GM21423 (cell line): ENCODE measurements around the gene GTF2H1.
A peak's percentile ranks its signal among the peaks of the same experiment; 100 is the strongest.
"Not testable (repeated sequence)": the region's sequence is repeated elsewhere in the genome, so short reads cannot be mapped to it uniquely, and the experiment has no call there.

Experiments used
- ATAC-seq: cut with Tn5 transposase; IDR thresholded peaks from one replicate; pipeline ENCODE4 v1.9.1; 2021; ENCODE audit warnings: mild to moderate bottlenecking, moderate library complexity; ENCODE audit not compliant: unreplicated experiment

The GTF2H1 gene

DNA sequence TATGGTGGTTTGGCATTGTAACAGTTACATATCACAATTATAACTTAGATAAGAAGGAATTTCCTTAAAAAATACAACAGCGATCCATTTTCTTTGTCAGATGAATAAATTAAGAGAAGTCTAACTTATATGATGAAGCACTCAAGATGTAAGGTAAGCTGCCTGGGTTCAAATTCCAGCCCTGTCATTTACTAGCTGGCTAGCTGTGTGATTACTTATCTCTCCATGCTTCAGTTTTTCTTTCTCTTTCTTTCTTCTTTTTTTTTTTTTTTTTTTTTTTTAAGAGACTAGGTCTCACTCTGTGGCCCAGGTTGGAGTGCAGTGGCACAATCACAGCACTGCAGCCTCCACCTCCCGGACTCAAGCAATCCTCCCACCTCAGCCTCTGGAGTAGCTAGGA is 49.8 kb downstream of the GTF2H1 start:
- ATAC-seq = no peak

- no peak for ATAC-seq
Measured at GRCh38 chr11:18374956-18375355, 52.6 kb downstream of the GTF2H1 start.

- no peak for ATAC-seq
Measured at GRCh38 chr11:18375941-18376340, 53.6 kb downstream of the GTF2H1 start.

DNA sequence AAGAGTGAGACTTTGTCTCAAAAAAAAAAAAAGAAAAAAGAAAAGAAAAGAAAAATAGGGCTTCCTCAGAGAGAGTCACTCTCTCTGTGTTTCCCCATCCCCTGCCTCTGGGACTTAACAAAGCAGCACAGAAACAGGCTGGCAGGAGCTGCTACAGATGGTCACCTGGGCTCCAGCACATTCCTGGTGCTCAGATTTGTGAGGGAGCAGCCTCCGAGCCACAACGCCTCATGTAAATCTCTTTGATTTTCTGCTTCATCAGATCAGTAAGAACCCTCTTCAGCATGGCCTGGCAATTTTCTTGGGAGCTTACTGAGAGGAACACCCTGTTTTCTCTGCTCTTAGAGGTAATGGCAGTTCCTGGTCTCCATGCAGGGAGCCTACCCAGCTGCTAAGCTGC is 56.8 kb downstream of the GTF2H1 start:
- no peak for ATAC-seq

DNA sequence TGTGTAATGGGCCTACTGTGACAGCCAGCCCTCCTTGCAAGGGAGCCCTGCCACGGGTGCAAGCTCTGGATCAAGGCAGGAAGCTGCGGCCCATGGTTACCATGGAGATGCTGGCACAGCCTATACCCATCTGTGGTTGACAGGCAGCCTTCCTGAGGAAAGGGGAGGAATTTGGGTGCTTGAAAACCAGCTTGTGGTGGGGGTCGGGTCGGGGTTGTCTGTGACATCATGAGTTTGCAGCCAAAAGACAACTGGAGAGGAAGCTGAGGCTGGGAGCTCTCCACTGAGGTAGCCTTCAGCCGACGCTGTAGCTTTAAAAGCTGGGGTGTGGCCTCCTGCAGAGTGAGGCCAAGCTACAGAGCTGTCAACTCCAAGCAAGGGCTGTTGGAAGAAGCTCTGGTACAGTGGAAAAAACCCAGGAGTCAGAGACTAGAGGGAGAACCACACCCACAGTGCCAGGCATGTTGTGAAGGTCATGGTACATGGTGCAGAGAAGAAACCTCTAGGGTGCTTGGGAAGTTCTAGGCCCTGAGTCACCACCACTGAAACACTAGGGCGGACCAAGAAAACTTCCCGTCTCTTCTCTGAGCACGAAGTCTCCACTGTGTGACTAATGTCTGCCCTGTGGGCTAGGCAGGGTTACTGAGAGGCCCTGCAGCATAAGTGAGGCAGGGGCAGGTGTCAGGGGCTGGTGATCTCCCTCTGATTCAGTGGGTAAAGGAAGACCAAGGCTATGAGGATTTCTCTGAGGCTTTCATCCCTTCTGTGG is 61.2 kb downstream of the GTF2H1 start:
- ATAC-seq = peak; percentile 82

- ATAC-seq = peak; percentile 40
Measured at GRCh38 chr11:18384157-18384641, 61.8 kb downstream of the GTF2H1 start.

- ATAC-seq = no peak
Measured at GRCh38 chr11:18390088-18390487, 67.7 kb downstream of the GTF2H1 start.

DNA sequence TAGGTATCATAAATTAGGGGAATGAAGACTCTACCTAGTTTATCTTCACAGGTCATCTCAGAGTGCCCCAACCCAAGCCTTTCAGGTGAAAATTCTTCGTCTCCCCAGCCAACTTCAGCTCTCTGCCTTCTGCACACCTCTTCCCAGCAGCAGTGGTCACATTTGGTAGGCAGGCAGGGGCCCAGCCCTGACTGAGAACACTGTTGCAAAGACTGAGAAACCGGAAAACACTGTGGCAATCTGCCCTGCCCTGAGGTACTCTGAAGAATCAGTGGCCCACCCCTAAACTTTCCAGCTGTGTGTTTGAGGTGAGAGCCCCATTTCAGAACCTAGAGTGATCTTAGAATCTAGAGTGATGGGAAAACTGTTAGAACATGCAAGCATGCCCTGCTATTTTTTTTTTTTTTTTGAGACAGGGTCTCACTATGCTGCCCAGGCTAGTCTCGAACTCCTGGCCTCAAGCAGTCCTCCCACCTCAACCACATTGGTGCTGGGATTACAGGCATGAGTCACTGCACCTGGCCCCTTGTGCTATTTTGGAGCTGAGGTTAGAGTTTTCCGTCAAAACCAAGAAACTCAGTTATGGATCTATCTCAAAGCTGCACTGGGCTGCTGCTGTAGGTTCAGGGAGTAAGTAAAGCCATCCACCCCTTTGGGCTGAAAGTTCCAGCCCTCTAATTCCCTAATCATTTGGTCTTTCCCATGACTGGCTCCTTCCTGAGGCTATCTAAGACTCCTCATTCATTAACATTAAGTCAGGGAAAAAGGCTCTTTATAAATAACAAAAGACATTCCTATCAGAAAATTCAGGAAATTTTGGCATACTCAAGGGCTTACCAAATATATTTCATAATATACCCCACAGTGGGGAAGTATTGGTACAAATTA is 70.3 kb downstream of the GTF2H1 start:
- ATAC-seq = no peak

DNA sequence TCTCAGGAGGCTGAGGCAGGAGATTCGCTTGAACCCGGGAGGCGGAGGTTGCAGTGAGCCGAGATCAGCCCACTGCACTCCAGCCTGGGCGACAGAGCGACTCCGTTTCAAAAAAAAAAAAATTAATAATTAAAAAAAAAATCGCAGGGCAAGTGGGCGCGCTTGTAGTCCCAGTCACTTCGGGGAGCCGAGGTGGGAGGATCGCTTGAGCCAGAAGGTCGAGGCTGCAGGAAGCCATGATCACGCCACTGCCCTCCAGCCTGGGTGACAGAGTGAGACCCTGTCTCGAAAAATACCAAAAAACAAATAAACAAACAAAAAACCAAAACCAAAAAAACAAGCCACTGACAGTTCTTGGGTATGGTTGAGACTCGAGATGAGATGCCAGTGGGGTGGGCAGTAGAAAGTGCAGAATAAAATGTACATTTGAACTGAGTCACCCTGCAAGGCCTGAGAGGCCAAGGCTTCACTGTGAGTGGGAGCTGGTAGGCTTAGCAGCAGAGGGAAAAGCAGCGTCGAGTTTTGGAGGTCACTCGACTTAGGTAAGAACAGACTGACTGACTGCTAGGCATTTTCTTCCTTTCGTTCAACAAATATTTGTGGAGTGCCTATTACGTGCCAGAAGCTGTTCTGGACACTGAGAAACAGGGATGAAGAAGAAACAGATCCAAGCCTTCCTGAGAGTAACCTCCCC is 71.4 kb downstream of the GTF2H1 start:
- no peak for ATAC-seq

DNA sequence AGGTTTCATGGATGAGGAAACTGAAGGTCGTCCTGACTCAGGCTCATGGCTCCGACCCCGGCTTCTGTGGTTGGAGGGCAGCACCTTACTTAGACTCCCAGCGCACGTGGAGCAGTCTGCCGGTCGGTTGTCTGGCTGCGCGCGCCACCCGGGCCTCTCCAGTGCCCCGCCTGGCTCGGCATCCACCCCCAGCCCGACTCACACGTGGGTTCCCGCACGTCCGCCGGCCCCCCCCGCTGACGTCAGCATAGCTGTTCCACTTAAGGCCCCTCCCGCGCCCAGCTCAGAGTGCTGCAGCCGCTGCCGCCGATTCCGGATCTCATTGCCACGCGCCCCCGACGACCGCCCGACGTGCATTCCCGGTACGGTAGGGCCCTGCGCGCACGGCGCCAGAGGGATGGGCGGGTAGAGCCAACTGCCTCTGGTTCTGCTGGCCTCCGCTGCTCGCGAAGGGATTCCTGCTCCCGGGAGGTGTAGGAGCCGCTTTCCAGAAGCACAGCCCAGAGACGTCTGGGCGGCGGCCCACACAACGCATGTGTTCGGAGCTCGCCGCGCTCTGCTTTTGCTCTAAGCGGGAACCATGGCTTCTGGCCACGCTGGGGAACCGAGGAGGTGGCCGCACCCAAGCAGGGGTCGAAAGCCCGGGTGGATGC is 72.0 kb downstream of the GTF2H1 start, which contains the start of gene LDHA:
TSS of gene LDHA (plus strand) at position 289 of the 653 bp plus-strand sequence. CDS start 2,280 bp downstream, outside the sequence.
- peak; percentile 62 for ATAC-seq

GRCh38 chr11:18394928-18395734 is 72.8 kb downstream of the GTF2H1 start:
- no peak for ATAC-seq

GRCh38 chr11:18395735-18396504 is 73.6 kb downstream of the GTF2H1 start:
- peak; percentile 65 for ATAC-seq

GRCh38 chr11:18397921-18398320 is 75.6 kb downstream of the GTF2H1 start:
- ATAC-seq = no peak

DNA sequence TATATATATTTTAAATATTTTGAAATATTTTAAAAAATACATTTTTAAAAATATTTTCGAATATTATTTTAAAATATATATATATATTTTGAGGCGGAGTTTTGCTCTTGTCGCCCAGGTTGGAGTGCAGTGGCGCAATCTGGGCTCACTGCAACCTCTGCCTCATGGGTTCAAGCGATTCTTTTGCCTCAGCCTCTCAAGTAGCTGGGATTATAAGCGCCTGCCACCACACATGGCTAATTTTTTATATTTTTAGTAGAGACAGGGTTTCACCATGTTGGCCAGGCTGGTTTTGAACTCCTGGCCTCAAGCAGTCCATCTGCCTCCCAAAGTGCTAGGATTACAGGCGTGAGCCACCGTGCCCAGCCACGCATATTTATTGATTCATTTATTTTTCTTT is 78.7 kb downstream of the GTF2H1 start:
- ATAC-seq = not testable (repeated sequence)

GRCh38 chr11:18404062-18404461 is 81.7 kb downstream of the GTF2H1 start:
- no peak for ATAC-seq

DNA sequence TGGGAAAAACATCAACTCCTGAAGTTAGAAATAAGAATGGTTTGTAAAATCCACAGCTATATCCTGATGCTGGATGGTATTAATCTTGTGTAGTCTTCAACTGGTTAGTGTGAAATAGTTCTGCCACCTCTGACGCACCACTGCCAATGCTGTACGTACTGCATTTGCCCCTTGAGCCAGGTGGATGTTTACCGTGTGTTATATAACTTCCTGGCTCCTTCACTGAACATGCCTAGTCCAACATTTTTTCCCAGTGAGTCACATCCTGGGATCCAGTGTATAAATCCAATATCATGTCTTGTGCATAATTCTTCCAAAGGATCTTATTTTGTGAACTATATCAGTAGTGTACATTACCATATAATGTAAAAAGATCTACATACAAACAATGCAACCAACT is 85.0 kb downstream of the GTF2H1 start:
- not testable (repeated sequence) for ATAC-seq

DNA sequence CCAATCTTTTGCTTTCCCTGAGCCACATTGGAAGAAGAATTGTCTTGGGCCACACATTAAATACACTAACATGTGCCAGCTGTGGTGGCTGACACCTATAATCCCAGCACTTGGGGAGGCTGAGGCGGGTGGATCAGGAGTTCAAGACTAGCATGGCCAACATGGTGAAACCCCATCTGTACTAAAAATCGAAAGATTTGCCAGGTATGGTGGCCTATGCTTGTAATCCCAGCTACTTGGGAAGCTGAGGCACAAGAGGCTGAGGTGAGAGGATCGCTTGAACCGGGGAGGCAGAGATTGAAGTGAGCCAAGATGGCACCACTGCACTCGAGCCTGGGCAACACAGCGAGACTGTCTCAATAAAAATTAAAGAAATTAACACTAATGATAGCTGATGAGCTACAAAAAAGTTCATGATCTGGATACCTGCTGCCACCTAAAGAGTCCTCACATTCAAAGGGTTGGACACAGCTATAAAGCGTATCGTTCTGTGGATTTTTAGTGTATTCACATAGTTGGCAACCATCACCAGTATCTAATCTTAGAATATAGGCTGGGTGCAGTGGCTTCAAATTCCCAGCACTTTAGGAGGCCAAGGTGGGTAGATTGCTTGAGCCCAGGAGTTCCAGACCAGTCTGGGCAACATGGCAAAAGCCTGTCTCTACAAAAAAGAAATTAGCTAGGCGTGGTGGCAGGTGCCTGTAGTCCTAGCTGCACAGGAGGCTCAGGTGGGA is 86.4 kb downstream of the GTF2H1 start:
- no peak for ATAC-seq

DNA sequence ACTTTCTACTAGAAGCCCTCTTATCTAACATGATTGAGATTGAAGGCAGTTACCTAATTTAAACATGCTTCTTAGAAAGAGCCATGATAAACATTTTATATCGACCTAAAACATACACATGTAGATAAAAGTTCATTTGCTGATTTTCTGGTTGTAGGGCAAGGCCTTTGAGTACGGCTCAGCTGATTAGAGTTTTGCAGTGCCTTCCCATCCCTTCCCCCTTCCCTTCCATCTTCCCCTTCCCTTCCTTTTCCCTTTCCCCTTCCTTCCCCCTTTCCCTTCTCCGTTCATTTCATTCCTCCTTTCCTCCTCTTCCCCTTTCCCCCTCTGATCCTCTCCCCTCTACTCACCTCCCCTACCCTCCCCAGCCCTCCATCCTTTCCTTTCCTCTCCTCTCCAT is 94.1 kb downstream of the GTF2H1 start:
- ATAC-seq = no peak
